Glomerular visceral epithelial cell (primary cell): ENCODE data around the gene RBM11.
A peak's percentile ranks its signal among the peaks of the same experiment; 100 is the strongest.
"Not testable (repeated sequence)": the region's sequence is repeated elsewhere in the genome, so short reads cannot be mapped to it uniquely, and the experiment has no call there.

Source experiments
- DNase-seq: peaks from one replicate; pipeline ENCODE4 v3.0.0-alpha.2; 2016; ENCODE audit errors: extremely low spot score

The RBM11 gene

GRCh38 chr21:14215971-14216641 lies at the start of gene RBM11:
TSS of gene RBM11 (plus strand) at chr21:14216157. CDS start at chr21:14216187, 30 bp downstream.
- DNase-seq: peak; percentile 63

GRCh38 chr21:14166463-14167223 lies 49.3 kb upstream of the RBM11 start:
- DNase-seq: not testable (repeated sequence)

- no peak for DNase-seq
Measured at GRCh38 chr21:14206222-14206621, 9.7 kb upstream of the RBM11 start.

GRCh38 chr21:14210738-14211137 lies 5.2 kb upstream of the RBM11 start, which contains the start of gene LIPI:
TSS of gene LIPI (minus strand) at chr21:14210955. CDS start at chr21:14210845, 110 bp downstream.
- no peak for DNase-seq

- DNase-seq: no peak
Measured at GRCh38 chr21:14213164-14213563, 2.8 kb upstream of the RBM11 start.

- no peak for DNase-seq
Measured at GRCh38 chr21:14223365-14223764, 7.4 kb downstream of the RBM11 start.

- no peak for DNase-seq
Measured at GRCh38 chr21:14229399-14229798, 13.4 kb downstream of the RBM11 start.

- no peak for DNase-seq
Measured at GRCh38 chr21:14235101-14235500, 19.1 kb downstream of the RBM11 start.

- DNase-seq: no peak
Measured at GRCh38 chr21:14236180-14236579, 20.2 kb downstream of the RBM11 start.

GRCh38 chr21:14239281-14239680 lies 23.3 kb downstream of the RBM11 start:
- no peak for DNase-seq

GRCh38 chr21:14241297-14241696 lies 25.3 kb downstream of the RBM11 start:
- no peak for DNase-seq

- no peak for DNase-seq
Measured at GRCh38 chr21:14243461-14243860, 27.5 kb downstream of the RBM11 start.

- no peak for DNase-seq
Measured at GRCh38 chr21:14243874-14244273, 27.9 kb downstream of the RBM11 start.

GRCh38 chr21:14244911-14245310 lies 29.0 kb downstream of the RBM11 start:
- no peak for DNase-seq

GRCh38 chr21:14245711-14246110 lies 29.8 kb downstream of the RBM11 start:
- no peak for DNase-seq

- no peak for DNase-seq
Measured at GRCh38 chr21:14251336-14251735, 35.4 kb downstream of the RBM11 start.

GRCh38 chr21:14259747-14260146 lies 43.8 kb downstream of the RBM11 start:
- DNase-seq: peak; percentile 34

- no peak for DNase-seq
Measured at GRCh38 chr21:14260174-14260764, 44.3 kb downstream of the RBM11 start.

GRCh38 chr21:14262039-14262438 lies 46.1 kb downstream of the RBM11 start:
- DNase-seq: no peak

GRCh38 chr21:14263879-14264278 lies 47.9 kb downstream of the RBM11 start:
- DNase-seq: no peak

GRCh38 chr21:14265023-14265422 lies 49.1 kb downstream of the RBM11 start:
- no peak for DNase-seq

GRCh38 chr21:14267076-14267475 lies 51.1 kb downstream of the RBM11 start:
- no peak for DNase-seq

GRCh38 chr21:14270631-14271030 lies 54.7 kb downstream of the RBM11 start:
- no peak for DNase-seq
